ENCODE measurements around the gene MRPS6. TPM values are rescaled to one million over a fixed set of nuclear protein-coding genes. Genes with fewer than 3 reads are reported as not detected.

The MRPS6 gene
- total and polyA plus RNA-seq, 2 of the 13 experiments (the other 11 are each of a cell fraction or from before 2014, with no cell fraction given): 14.2 to 26.9 TPM

DNA sequence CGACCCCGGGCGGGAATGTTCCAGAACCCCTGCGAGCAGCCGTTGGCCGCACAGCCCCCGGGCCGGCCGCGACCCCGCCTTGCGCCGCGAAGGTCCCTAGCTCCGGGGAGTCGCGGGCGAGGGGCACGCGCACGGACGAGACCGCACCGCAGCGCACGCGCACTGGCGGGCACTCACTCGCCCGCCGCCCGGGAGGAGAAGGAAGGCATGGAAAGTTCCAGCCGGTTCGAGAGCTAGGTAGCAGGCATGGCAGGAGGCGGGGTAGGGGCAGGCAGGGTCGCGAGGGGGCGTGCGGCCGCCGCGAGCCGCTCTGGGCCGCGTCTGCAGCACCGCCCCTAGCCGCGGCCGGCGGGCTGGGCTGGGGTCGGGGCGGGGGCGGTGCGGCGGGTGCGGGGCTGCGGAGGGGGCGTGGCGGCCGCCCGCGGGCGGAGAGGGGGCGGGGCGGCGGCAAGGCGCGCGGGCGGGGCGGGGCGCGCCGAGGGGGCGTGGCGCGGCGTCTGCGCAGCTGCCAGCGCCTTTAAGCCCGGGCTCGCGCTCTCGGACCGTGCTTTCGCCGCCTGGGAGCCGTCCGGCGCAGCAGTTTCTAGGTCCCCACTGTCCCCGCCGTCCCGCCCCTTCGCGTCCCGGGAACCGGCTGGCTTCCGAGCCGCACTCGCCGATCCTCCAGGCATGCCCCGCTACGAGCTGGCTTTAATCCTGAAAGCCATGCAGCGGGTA, at the start of gene MRPS6, which contains the start of gene SLC5A3 (continued):
- TF ChIP-seq ZBTB8A (CRISPR knock-in tag; IDR thresholded peaks at IDR 0.05; ENCODE audit: borderline replicate concordance, low read depth) (no peak), HNRNPLL (IDR thresholded peaks at IDR 0.05; ENCODE audit: low read depth, low read length, poor library complexity, severe bottlenecking) (no peak), SRF (IDR thresholded peaks at IDR 0.05; ENCODE audit: low read depth, low read length) (no peak), RXRB (CRISPR knock-in tag; IDR thresholded peaks at IDR 0.05; ENCODE audit: borderline replicate concordance) (no peak), KDM1A (CRISPR knock-in tag; IDR thresholded peaks at IDR 0.05) (no peak), HOXA5 (CRISPR knock-in tag; IDR thresholded peaks at IDR 0.05) (peak; percentile 54; the same call in 1 of the 2 replicates), ZNF251 (CRISPR knock-in tag; IDR thresholded peaks at IDR 0.05) (no peak), ZNF589 (CRISPR knock-in tag; conservative IDR thresholded peaks at IDR 0.05) (peak; percentile 58; the same call in 1 of the 2 replicates), HIVEP1 (CRISPR knock-in tag; IDR thresholded peaks at IDR 0.05) (no peak), ZNF644 (CRISPR knock-in tag; IDR thresholded peaks at IDR 0.05; ENCODE audit: low read depth) (no peak), SNAPC2 (CRISPR knock-in tag; IDR thresholded peaks at IDR 0.05) (no peak), TP53 (CRISPR knock-in tag; conservative IDR thresholded peaks at IDR 0.05) (no peak)
- TF ChIP-seq, protein P1, sequence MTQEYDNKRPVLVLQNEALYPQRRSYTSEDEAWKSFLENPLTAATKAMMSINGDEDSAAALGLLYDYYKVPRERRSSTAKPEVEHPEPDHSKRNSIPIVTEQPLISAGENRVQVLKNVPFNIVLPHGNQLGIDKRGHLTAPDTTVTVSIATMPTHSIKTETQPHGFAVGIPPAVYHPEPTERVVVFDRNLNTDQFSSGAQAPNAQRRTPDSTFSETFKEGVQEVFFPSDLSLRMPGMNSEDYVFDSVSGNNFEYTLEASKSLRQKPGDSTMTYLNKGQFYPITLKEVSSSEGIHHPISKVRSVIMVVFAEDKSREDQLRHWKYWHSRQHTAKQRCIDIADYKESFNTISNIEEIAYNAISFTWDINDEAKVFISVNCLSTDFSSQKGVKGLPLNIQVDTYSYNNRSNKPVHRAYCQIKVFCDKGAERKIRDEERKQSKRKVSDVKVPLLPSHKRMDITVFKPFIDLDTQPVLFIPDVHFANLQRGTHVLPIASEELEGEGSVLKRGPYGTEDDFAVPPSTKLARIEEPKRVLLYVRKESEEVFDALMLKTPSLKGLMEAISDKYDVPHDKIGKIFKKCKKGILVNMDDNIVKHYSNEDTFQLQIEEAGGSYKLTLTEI (CRISPR knock-in tag; conservative IDR thresholded peaks at IDR 0.05): no peak
- TF ChIP-seq, protein P2, sequence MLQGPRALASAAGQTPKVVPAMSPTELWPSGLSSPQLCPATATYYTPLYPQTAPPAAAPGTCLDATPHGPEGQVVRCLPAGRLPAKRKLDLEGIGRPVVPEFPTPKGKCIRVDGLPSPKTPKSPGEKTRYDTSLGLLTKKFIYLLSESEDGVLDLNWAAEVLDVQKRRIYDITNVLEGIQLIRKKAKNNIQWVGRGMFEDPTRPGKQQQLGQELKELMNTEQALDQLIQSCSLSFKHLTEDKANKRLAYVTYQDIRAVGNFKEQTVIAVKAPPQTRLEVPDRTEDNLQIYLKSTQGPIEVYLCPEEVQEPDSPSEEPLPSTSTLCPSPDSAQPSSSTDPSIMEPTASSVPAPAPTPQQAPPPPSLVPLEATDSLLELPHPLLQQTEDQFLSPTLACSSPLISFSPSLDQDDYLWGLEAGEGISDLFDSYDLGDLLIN (CRISPR knock-in tag; IDR thresholded peaks at IDR 0.05; ENCODE audit: borderline replicate concordance): no peak
- TF ChIP-seq, protein P3, sequence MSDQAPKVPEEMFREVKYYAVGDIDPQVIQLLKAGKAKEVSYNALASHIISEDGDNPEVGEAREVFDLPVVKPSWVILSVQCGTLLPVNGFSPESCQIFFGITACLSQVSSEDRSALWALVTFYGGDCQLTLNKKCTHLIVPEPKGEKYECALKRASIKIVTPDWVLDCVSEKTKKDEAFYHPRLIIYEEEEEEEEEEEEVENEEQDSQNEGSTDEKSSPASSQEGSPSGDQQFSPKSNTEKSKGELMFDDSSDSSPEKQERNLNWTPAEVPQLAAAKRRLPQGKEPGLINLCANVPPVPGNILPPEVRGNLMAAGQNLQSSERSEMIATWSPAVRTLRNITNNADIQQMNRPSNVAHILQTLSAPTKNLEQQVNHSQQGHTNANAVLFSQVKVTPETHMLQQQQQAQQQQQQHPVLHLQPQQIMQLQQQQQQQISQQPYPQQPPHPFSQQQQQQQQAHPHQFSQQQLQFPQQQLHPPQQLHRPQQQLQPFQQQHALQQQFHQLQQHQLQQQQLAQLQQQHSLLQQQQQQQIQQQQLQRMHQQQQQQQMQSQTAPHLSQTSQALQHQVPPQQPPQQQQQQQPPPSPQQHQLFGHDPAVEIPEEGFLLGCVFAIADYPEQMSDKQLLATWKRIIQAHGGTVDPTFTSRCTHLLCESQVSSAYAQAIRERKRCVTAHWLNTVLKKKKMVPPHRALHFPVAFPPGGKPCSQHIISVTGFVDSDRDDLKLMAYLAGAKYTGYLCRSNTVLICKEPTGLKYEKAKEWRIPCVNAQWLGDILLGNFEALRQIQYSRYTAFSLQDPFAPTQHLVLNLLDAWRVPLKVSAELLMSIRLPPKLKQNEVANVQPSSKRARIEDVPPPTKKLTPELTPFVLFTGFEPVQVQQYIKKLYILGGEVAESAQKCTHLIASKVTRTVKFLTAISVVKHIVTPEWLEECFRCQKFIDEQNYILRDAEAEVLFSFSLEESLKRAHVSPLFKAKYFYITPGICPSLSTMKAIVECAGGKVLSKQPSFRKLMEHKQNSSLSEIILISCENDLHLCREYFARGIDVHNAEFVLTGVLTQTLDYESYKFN (CRISPR knock-in tag; conservative IDR thresholded peaks at IDR 0.05): no peak
- TF ChIP-seq, protein P4, sequence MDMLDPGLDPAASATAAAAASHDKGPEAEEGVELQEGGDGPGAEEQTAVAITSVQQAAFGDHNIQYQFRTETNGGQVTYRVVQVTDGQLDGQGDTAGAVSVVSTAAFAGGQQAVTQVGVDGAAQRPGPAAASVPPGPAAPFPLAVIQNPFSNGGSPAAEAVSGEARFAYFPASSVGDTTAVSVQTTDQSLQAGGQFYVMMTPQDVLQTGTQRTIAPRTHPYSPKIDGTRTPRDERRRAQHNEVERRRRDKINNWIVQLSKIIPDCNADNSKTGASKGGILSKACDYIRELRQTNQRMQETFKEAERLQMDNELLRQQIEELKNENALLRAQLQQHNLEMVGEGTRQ (IDR thresholded peaks at IDR 0.05; ENCODE audit: low read depth, low read length): no peak
- TF ChIP-seq, protein P4 (CRISPR knock-in tag; IDR thresholded peaks at IDR 0.05; ENCODE audit: borderline replicate concordance): no peak
- TF ChIP-seq, protein P5, sequence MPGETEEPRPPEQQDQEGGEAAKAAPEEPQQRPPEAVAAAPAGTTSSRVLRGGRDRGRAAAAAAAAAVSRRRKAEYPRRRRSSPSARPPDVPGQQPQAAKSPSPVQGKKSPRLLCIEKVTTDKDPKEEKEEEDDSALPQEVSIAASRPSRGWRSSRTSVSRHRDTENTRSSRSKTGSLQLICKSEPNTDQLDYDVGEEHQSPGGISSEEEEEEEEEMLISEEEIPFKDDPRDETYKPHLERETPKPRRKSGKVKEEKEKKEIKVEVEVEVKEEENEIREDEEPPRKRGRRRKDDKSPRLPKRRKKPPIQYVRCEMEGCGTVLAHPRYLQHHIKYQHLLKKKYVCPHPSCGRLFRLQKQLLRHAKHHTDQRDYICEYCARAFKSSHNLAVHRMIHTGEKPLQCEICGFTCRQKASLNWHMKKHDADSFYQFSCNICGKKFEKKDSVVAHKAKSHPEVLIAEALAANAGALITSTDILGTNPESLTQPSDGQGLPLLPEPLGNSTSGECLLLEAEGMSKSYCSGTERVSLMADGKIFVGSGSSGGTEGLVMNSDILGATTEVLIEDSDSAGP (CRISPR knock-in tag; IDR thresholded peaks at IDR 0.05; ENCODE audit: borderline replicate concordance): 0 out of 2 replicates have a peak, but pooled peaks have one; percentile 39

Data from HepG2 (cell line).